Panc1 (cell line): Measurements from ENCODE around the gene GBE1. TPM values are rescaled to one million over a fixed set of nuclear protein-coding genes. Genes with fewer than 3 reads are reported as not detected.
"Not testable (repeated sequence)": the region's sequence is repeated elsewhere in the genome, so short reads cannot be mapped to it uniquely, and the experiment has no call there.

ENCODE experiments used
- ATAC-seq: fragments of 200-7000 bp; cut with Tn5 transposase; 2 replicates; pipeline ENCODE4 v1.9.1; 2020; ENCODE audit warnings: mild to moderate bottlenecking, moderate library complexity
- BruUV-seq: library from RNA; stranded (reverse); fragments of 400-500 nt; replicated peaks from 2 replicates; lab custom pipeline; 2021; lab: Mats Ljungman, UMichigan
- CTCF ChIA-PET: fragments of 300-600 bp; sonication (Branson Sonifier 250); formaldehyde crosslinking; loops from one replicate; lab custom pipeline; 2022; ENCODE audit warnings: antibody characterized with exemption; lab: Charles Lee
- POLR2A ChIA-PET: fragments of 300-600 bp; sonication (Branson Sonifier 250); formaldehyde crosslinking; loops from one replicate; lab custom pipeline; 2022; ENCODE audit warnings: antibody characterized with exemption; lab: Charles Lee
- DNase-seq: peaks from one replicate; pipeline ENCODE4 v3.0.0-alpha.2; 2010; ENCODE audit warnings: low read depth, low spot score
- H3K27ac ChIP-seq: 2 replicates; pipeline ENCODE4 v1.5.1; 2011; ENCODE audit warnings: mild to moderate bottlenecking, low read length, inconsistent platforms
- H3K27me3 ChIP-seq: fragments of 200-500 bp; sonication (Bioruptor generic); 2 replicates; pipeline ENCODE4 v1.6.0; 2014; ENCODE audit warnings: low read length, inconsistent platforms; ENCODE audit not compliant: control insufficient read depth, insufficient read depth
- H3K36me3 ChIP-seq: fragments of 200-500 bp; sonication (Bioruptor generic); 2 replicates; pipeline ENCODE4 v1.5.1; 2014; ENCODE audit warnings: inconsistent platforms, mild to moderate bottlenecking, low read length, moderate library complexity; ENCODE audit not compliant: control insufficient read depth, insufficient read depth
- H3K4me1 ChIP-seq: 2 replicates; pipeline ENCODE4 v1.5.1; 2011; ENCODE audit warnings: inconsistent platforms, mild to moderate bottlenecking, low read length, moderate library complexity; ENCODE audit not compliant: control insufficient read depth, insufficient read depth
- H3K4me3 ChIP-seq, 2 experiments: 2 replicates each; pipeline ENCODE4 v1.5.1; 2011 to 2012; ENCODE audit warnings: low read depth in 2 of 2, low read length in 2 of 2, mild to moderate bottlenecking in 2 of 2, inconsistent platforms in 1 of 2, moderate library complexity in 1 of 2
- H3K9me3 ChIP-seq: fragments of 200-500 bp; sonication (Bioruptor generic); 2 replicates; pipeline ENCODE4 v1.5.1; 2014; ENCODE audit warnings: low read depth, mild to moderate bottlenecking, inconsistent platforms, low read length, moderate library complexity; ENCODE audit not compliant: control insufficient read depth, insufficient read depth
- POLR2AphosphoS5 ChIP-seq: IDR thresholded peaks from 2 replicates; pipeline ENCODE4 v1.6.1; 2012; ENCODE audit warnings: mild to moderate bottlenecking, low read depth, low read length, moderate library complexity
- REST ChIP-seq, 2 experiments: IDR thresholded peaks; 2 replicates each; pipeline ENCODE4 v1.6.1; 2011 to 2012; ENCODE audit warnings: low read depth in 2 of 2, control low read depth in 1 of 2, low read length in 1 of 2, mild to moderate bottlenecking in 1 of 2, moderate library complexity in 1 of 2; ENCODE audit not compliant: insufficient read depth in 1 of 2
- SIN3A ChIP-seq: IDR thresholded peaks from 2 replicates; pipeline ENCODE4 v1.6.1; 2012; ENCODE audit warnings: low read depth, mild to moderate bottlenecking, low read length, moderate library complexity, borderline replicate concordance; ENCODE audit not compliant: insufficient read depth
- TCF7L2 ChIP-seq: IDR thresholded peaks from 2 replicates; pipeline ENCODE4 v1.6.1; 2011; ENCODE audit warnings: mild to moderate bottlenecking, low read depth, low read length, inconsistent platforms
- in situ Hi-C: cut with HindIII; loops from 2 replicates; pipeline ENCODE4 v1.10.0; 2016; ENCODE audit warnings: low sequenced_read_pairs, low pct_unique_long_range_greater_than_20kb
- intact Hi-C: fragments of 100-400 bp; cut with micrococcal nuclease; formaldehyde crosslinking; loops from one replicate; pipeline ENCODE4 v1.10.0; 2022; ENCODE audit not compliant: unreplicated experiment
- total RNA-seq: library from RNA; stranded (reverse); gene quantifications from one replicate; pipeline ENCODE4 v1.2.1, GENCODE V29; 2021; ENCODE audit not compliant: unreplicated experiment
- TF ChIP-seq, protein P1 (sequence below): fragments of 450-650 bp; IDR thresholded peaks from 2 replicates; pipeline ENCODE4 v1.5.1; 2017; ENCODE audit warnings: mild to moderate bottlenecking

GBE1 gene
- total RNA-seq, 1 experiment from 2014 or later, result 30.4 TPM

DNA sequence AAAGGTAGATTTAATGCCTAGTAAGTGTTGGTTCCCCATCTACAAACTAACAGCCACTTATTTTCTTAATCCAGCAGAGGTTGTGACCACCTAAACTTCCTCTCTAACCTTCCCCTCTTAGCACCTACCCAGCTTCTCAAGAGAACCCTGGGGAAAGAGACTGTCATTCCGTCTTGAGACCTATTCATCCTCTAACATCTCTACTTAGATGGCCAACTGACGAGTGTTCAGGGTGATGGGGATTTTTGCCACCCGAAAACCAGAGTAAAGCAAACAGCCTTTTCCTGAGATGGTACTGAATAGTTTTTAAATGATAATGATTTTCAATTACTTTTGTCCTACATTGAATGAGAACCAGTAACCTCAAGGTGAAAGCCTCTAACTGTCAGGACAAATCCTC, 9.3 kb upstream of the GBE1 start:
- no peak for ATAC-seq
- BruUV-seq, result no TSS peak
- Histone ChIP-seq H3K36me3 (no peaks in the 10 kb centered on the region), H3K9me3 (no peaks in the 10 kb centered on the region), H3K27me3 (no peaks in the 10 kb centered on the region), H3K4me1 (no peaks in the 10 kb centered on the region), H3K27ac (no peak overlapping the region), H3K4me3 (no peak overlapping the region)
- TF ChIP-seq TCF7L2 (no peak), SIN3A (no peak), POLR2AphosphoS5 (no peak), REST (IDR thresholded peaks at IDR 0.05; ENCODE audit: insufficient read depth in 1 of 2, low read depth in 2 of 2, low read length in 1 of 2) (no peak)
- TF ChIP-seq, protein P1, sequence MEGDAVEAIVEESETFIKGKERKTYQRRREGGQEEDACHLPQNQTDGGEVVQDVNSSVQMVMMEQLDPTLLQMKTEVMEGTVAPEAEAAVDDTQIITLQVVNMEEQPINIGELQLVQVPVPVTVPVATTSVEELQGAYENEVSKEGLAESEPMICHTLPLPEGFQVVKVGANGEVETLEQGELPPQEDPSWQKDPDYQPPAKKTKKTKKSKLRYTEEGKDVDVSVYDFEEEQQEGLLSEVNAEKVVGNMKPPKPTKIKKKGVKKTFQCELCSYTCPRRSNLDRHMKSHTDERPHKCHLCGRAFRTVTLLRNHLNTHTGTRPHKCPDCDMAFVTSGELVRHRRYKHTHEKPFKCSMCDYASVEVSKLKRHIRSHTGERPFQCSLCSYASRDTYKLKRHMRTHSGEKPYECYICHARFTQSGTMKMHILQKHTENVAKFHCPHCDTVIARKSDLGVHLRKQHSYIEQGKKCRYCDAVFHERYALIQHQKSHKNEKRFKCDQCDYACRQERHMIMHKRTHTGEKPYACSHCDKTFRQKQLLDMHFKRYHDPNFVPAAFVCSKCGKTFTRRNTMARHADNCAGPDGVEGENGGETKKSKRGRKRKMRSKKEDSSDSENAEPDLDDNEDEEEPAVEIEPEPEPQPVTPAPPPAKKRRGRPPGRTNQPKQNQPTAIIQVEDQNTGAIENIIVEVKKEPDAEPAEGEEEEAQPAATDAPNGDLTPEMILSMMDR, result no peak
- ChIA-PET CTCF (no interaction called here), POLR2A (interaction anchor here (0.7 kb wide), 1 partner anchor 456 kb away, joined by 3 read pairs; no protein-coding TSS in a partner anchor)
- in situ Hi-C loops (no loop called here), intact Hi-C loops (no loop called here)
- DNase-seq, result no peak

DNA sequence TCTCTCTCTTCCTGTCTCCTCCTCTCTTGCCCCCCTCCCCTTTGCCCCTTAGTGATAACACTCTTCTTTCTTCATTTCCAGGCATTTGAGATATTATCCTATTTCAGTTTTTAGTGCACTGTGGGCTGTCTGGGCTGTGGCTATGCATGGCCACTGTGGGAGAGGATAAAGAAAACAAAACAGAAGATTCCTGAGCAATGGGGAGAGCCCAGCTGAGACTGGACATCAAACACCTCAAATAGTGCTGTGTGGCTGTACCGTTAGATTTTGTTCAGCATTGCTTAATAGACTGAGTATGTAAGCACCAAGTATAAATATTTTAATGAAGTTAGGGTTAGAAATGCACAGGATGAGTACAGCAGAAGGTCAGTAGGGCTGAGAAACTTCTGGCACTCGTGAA, 7.9 kb upstream of the GBE1 start:
- no peak for DNase-seq
- H3K9me3 ChIP-seq, result no peaks in the 10 kb centered on the region
- intact Hi-C loops, result no loop called here
- POLR2A ChIA-PET, result no interaction called here
- no peak overlapping the region for H3K4me3 ChIP-seq
- no peak overlapping the region for H3K27ac ChIP-seq
- no peaks in the 10 kb centered on the region for H3K27me3 ChIP-seq
- ATAC-seq, result no peak
- H3K36me3 ChIP-seq, result no peaks in the 10 kb centered on the region
- TF ChIP-seq TCF7L2 (no peak), SIN3A (no peak), POLR2AphosphoS5 (no peak), REST (IDR thresholded peaks at IDR 0.05; ENCODE audit: insufficient read depth in 1 of 2, low read depth in 2 of 2, low read length in 1 of 2) (no peak)
- TF ChIP-seq, protein P1, result no peak
- no TSS peak for BruUV-seq
- in situ Hi-C loops, result no loop called here
- CTCF ChIA-PET, result no interaction called here
- no peaks in the 10 kb centered on the region for H3K4me1 ChIP-seq

- BruUV-seq, ATAC-seq, H3K36me3 ChIP-seq, CTCF ChIA-PET, POLR2A ChIA-PET, intact Hi-C loops, H3K9me3 ChIP-seq, H3K27me3 ChIP-seq, in situ Hi-C loops, H3K4me3 ChIP-seq, DNase-seq, H3K4me1 ChIP-seq, H3K27ac ChIP-seq: not testable (repeated sequence)
Measured at GRCh38 chr3:81767250-81767859, 5.9 kb upstream of the GBE1 start.
